Fibroblast of skin of left quadriceps (primary cell): ENCODE measurements around the gene ZAR1L.
A peak's percentile ranks its signal among the peaks of the same experiment; 100 is the strongest.
"Not testable (repeated sequence)": the region's sequence is repeated elsewhere in the genome, so short reads cannot be mapped to it uniquely, and the experiment has no call there.

ENCODE experiments used
- DNase-seq, 2 experiments: peaks; one replicate each; pipeline ENCODE4 v3.0.0-alpha.2; 2013; ENCODE audit warnings: low read depth in 2 of 2

ZAR1L gene, protein sequence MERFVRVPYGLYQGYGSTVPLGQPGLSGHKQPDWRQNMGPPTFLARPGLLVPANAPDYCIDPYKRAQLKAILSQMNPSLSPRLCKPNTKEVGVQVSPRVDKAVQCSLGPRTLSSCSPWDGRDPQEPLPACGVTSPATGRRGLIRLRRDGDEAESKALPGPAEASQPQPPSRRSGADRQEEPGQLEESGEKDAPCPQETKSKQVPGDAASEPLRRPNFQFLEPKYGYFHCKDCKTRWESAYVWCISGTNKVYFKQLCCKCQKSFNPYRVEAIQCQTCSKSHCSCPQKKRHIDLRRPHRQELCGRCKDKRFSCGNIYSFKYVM

DNA sequence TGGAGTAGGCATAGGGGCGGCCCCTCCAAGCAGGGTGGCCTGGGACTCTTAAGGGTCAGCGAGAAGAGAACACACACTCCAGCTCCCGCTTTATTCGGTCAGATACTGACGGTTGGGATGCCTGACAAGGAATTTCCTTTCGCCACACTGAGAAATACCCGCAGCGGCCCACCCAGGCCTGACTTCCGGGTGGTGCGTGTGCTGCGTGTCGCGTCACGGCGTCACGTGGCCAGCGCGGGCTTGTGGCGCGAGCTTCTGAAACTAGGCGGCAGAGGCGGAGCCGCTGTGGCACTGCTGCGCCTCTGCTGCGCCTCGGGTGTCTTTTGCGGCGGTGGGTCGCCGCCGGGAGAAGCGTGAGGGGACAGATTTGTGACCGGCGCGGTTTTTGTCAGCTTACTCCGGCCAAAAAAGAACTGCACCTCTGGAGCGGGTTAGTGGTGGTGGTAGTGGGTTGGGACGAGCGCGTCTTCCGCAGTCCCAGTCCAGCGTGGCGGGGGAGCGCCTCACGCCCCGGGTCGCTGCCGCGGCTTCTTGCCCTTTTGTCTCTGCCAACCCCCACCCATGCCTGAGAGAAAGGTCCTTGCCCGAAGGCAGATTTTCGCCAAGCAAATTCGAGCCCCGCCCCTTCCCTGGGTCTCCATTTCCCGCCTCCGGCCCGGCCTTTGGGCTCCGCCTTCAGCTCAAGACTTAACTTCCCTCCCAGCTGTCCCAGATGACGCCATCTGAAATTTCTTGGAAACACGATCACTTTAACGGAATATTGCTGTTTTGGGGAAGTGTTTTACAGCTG, at the start of gene ZAR1L, which contains the start of gene BRCA2:
ZAR1L (minus strand) TSS at position 126 of the 790 bp plus-strand sequence. CDS start 3,438 bp downstream, outside the sequence.
BRCA2 (plus strand) TSS at position 271 of the 790 bp plus-strand sequence. CDS start 953 bp downstream, outside the sequence.
- peak; percentile 77 to 80 for DNase-seq

DNA sequence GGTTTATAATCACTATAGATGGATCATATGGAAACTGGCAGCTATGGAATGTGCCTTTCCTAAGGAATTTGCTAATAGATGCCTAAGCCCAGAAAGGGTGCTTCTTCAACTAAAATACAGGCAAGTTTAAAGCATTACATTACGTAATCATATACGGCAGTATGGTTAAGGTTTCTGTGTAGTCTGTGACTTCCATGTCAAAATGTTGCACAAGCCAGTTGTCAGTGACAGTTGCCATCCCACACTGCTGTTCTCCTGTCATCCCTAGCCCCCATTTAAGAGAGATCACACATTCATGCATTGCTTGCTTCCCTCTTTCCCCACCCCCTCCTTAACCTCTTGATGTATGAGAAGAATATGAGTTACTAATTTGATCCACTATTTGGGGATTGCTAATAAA, 47.4 kb upstream of the ZAR1L start:
- no peak for DNase-seq

DNA sequence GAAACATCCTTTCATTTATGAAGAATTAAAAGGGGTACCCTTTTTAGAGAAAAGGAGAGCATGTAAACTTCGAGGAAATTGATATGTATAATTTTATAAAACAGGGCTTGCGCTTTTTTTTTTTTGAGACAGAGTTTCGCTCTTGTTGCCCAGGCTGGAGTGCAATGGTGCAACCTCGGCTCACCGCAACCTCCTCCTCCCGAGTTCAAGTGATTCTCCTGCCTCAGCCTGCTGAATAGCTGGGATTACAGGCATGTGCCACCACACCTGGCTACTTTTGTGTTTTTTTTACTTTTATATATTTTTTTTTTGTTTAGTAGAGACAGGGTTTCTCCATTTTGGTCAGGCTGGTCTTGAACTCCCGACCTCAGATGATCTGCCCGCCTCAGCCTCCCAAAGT, 40.8 kb upstream of the ZAR1L start:
- not testable (repeated sequence) for DNase-seq

DNA sequence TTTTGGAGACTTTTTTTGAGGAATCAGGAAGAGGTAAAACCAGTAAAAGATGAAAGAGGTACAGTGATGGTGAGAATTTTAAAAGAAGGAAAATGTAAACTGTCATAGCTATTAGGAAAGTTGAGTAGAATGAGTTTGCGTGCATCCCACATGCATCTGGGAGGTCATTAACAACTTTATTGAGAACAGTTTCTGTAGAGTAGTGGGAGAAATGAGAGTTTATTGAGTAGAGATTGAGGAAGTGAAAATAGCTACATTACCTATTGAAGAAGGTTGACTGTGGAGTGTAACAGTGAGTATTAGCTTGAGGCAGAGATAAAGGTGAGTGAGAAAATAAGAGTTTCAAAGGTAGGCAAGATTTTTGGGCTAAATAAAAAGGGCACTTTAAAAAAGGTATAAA, 38.9 kb upstream of the ZAR1L start:
- DNase-seq: no peak

DNA sequence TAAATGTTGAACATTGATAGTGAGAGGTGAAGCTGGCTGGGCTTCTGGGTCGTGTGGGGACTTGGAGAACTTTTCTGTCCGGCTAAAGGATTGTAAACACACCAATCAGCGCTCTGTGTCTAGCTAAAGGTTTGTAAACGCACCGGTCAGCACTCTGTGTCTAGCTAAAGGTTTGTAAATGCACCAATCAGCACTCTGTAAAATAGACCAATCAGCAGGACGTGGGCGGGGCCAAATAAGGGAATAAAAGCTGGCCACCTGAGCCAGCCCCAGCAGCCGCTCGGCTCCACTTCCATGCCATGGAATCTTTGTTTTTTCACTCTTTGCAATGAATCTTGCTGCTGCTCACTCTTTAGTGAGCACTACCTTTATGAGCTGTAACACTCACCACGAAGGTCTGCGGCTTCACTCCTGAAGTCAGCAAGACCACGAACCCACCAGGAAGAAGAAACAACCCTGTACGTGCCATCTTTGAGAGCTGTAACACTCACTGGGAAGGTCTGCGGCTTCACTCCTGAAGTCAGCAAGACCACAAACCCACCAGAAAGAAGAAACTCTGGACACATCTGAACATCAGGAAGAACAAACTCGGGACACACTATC, 35.8 kb upstream of the ZAR1L start:
- DNase-seq: not testable (repeated sequence)

DNA sequence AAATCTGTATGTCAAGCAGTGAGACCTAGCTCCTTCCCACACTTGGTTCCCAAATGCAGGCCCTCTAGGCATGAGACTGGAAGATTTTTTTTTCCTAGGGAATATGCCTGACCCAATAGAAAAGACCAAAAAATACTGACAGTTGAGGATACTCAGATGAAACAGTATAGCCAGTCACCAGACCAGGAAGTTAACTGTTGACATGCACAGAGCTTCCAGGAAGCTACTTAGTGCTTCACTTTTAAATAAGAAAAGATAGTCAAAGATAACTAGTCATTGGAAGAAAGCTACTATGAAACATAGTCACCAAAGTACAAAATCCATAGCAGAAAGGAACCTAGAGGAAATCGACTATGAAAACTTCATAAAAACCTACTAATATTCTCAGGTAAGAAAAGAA, 32.5 kb upstream of the ZAR1L start:
- DNase-seq: no peak

DNA sequence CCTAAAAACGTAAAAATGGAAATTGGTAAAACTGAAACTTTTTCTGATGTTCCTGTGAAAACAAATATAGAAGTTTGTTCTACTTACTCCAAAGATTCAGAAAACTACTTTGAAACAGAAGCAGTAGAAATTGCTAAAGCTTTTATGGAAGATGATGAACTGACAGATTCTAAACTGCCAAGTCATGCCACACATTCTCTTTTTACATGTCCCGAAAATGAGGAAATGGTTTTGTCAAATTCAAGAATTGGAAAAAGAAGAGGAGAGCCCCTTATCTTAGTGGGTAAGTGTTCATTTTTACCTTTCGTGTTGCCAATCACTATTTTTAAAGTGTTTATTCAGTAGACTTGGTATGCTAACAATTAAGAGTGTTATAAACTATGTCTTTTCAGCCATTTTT, 25.8 kb upstream of the ZAR1L start:
- DNase-seq: no peak

DNA sequence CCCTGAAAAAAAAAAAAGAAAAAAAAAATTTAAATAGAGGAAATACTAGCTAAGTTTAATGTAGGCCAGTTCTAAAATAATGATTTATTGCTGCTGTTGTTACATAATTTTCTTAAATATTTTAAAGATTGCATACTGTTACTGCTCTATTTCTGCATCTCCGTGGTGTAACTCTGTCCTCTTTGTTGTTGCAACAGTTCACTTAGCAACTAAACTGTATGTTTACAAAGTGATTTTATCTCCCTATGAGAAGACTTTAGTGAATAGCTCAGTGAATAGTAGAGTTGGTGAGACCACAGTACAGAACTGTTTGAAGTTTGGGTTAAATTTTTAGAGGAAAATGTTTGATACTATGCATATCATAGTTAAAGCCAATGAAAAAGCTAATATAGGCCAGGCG, 19.5 kb upstream of the ZAR1L start:
- no peak for DNase-seq

DNA sequence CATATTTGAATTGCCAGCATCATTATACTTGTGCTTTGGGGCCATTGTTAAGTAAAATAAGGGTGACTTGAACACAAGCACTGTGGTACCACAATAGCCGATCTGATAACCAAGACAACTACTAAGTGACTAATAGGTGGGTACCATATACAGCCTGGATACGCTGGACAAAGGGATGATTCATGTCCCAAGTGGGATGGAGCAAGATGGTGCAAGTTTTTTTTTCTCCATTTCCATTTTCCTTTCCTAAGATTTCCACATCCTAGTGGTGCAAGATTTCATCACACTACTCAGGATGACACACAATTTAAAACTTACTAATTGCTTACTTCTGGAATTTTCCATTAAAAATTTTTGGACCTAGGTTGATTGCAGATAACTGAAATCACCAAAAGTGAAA, 15.3 kb upstream of the ZAR1L start:
- peak; percentile 54 to 65 for DNase-seq

DNA sequence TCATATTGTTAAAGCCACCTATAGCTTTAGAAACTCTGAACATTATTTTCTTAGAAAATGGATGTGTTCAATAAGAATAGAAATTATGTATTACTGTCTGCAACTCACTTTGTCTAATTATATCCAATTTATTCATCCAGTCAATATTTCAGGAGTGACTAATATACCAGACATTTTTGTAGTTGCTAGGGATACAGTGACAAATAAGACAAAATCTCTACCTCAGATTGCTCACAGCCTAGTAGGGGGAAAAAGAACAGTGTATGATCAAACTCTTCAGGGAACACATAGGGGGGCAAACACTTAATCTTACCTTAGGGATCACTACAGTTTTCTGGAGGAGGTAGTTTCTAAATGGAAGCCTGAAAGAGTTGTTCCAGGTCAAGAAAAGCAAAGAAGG, 8.7 kb upstream of the ZAR1L start:
- DNase-seq: peak; percentile 40 to 44

DNA sequence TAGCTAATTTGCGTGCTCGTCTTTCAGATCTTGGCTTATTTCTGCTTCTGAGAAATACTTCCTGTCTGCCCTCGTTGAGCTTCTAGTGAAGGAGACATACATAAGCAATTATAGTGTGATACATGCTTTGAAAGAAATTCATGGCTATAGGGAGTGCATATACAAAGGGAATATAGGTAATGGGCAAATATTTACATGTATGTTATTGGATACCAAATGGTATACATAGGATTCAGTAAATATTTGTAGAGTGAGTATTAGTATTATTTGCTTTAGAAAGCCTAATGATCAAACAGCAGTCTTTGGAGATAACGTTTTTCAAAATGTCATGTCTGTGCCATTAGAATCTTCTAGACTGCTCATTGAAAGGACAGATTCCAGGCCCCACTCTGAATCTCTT, 5.4 kb upstream of the ZAR1L start:
- no peak for DNase-seq

DNA sequence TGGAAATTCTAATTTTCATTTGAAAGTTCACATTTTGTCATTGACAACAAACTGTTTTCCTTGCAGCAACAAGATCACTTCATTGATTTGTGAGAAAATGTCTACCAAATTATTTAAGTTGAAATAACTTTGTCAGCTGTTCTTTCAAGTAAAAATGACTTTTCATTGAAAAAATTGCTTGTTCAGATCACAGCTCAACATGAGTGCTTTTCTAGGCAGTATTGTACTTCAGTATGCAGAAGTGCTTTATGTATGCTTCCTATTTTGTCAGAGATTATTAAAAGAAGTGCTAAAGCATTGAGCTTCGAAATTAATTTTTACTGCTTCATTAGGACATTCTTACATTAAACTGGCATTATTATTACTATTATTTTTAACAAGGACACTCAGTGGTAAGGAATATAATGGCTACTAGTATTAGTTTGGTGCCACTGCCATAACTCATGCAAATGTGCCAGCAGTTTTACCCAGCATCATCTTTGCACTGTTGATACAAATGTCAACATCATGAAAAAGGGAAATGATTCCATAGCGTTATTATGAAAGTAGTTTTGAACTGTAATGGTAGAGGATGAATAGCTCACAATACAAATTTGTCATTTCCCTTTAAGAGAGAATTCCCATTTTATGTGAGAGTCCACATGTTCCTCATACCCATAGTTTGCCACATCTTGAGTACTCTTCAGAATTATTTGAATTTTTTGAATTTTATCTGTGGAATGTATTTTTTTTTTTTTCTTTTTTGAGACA, 2.7 kb upstream of the ZAR1L start:
- DNase-seq: no peak

DNA sequence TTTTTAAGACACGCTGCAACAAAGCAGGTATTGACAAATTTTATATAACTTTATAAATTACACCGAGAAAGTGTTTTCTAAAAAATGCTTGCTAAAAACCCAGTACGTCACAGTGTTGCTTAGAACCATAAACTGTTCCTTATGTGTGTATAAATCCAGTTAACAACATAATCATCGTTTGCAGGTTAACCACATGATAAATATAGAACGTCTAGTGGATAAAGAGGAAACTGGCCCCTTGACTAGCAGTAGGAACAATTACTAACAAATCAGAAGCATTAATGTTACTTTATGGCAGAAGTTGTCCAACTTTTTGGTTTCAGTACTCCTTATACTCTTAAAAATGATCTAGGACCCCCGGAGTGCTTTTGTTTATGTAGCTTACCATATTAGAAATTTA, 1.3 kb upstream of the ZAR1L start:
- DNase-seq: no peak

DNA sequence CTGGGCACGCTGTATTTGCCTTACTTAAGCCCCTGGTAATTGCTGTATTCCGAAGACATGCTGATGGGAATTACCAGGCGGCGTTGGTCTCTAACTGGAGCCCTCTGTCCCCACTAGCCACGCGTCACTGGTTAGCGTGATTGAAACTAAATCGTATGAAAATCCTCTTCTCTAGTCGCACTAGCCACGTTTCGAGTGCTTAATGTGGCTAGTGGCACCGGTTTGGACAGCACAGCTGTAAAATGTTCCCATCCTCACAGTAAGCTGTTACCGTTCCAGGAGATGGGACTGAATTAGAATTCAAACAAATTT, 821 bp upstream of the ZAR1L start:
- DNase-seq: no peak

DNA sequence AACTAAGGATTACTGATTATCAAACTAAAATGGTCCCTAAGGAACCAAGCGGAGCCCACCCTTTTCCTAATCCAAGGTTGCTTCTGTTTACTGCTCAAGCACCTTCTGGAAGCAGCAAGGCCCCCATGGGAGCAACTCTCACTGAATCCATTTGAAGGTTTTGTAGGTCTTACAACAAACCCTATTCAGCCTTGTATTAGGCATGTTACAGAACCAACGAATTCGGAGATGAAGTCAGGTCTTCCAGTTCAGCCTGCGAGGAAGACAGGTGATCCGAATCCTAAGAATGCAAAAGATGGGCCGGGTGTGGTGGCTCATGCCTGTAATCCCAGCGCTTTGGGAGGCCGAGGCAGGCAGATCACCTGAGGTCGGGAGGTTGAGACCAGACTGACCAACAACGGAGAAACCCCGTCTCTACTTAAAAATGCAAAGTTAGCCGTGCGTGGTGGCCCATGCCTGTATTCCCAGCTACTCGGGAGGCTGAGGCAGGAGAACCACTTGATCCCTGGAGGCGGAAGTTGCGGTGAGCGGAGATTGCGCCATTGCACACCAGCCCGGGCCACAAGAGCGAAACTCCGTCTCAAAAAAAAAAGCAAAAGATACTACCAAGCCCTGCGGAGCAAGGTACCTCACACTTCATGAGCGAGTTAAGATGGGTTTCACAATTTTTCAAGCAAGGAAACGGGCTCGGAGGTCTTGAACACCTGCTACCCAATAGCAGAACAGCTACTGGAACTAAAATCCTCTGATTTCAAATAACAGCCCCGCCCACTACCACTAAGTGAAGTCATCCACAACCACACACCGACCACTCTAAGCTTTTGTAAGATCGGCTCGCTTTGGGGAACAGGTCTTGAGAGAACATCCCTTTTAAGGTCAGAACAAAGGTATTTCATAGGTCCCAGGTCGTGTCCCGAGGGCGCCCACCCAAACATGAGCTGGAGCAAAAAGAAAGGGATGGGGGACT, 609 bp downstream of the ZAR1L start:
- DNase-seq: no peak

DNA sequence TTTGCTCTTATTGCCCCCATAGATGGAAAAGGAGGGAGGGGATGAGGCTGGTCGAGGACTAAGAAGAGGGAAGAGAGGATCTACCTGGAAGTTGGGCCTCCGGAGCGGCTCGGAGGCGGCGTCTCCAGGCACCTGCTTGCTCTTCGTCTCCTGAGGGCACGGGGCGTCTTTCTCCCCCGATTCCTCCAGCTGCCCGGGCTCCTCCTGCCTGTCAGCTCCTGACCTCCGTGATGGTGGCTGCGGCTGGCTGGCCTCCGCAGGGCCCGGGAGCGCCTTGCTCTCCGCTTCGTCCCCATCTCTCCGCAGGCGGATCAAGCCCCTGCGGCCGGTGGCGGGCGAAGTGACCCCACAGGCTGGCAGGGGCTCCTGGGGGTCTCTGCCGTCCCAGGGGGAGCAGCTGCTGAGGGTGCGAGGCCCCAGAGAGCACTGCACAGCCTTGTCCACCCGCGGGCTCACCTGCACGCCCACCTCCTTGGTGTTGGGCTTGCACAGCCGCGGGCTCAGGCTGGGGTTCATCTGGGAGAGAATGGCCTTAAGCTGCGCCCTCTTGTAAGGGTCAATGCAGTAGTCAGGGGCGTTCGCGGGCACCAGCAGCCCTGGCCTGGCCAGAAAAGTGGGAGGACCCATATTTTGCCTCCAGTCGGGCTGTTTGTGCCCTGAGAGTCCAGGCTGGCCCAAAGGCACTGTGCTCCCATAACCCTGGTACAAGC, 3.8 kb downstream of the ZAR1L start:
- DNase-seq: no peak

DNA sequence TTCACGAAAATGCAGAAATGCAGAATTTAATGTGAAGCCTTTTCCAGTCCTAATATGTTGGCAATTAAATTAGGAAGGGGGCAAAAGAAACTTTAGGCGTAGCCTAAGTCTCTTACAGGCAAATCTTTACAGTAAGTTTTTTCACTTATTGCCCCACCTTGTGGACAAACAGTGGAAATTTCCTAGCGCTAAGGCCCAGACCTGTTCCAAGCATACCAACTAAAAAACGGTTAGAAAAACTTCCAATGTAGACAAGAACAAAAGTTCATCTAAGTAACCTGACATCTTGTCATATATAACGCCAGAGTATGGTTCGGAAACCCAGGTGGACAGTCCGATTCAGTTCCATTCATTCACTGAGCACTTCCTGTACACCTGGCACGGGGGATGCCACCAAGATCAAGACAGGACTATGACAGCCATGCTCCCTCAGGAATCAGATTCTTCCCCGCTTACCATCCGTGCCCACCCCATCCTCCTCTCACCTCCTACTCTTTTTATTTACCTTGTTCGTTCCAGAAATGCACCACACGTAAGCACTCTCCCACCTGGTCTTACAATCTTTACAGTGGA, 4.9 kb downstream of the ZAR1L start:
- peak in 1 of 2 experiments; percentile 29 for DNase-seq

DNA sequence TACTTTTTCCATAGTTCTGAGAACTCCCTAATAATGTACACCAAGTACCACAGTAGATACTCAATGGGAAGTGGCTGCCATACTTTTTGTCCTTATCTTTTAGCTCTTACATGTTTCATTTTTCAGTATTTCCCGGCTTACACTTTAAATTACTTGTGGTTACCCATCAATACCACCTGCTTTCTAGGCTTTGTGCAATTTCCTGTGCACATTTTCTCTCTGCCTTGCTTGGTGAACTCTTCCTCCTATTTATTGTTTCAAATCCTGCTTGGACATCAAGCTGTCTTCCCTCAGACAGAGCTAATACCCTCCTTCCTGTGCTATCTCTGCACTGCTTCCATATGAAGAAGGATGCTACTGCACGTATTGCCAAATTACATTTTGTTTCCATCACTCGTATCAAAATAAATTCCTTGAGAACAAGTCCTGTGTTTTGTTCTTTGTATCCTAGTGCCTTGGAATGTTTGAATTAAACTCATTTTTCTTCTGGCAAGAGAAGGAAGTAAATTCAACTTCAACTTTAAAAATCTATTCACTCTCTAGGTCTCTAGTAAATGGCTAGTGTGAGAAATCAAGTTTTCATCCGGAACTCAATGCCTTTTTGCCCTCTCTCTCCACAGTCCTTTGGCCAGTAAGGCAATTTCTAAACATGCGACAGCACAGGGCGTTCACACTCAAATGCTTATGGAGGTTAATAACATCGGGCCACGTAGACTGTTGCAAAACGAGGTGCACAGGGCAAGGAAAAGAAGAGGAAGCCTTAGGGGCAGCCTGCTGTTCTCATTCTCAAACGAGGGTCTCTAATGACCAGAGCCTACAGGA, 5.6 kb downstream of the ZAR1L start:
- DNase-seq: no peak

DNA sequence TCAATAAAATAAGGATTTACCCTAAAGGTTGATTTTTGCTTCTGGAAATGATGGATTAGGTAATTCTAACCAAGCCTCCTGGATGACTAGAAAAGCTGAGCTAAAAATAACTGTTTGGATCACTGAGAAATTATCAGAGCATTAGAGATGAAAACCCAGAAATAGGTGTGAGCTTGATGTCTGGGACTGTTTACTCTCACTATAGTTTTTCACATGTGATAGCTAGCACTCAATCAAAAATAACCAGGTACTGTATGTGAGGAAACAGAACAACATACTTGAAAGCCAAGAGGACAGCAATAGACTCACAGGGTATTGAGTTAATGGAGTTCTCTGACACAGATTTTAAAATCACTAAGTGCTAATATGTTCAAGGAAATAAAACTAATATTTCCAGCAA, 9.5 kb downstream of the ZAR1L start:
- DNase-seq: no peak
